HepG2 (cell line): ENCODE data around the gene MTA3. TPM values are rescaled to one million over a fixed set of nuclear protein-coding genes. Genes with fewer than 3 reads are reported as not detected.

Experiments used
- DMAP1 ChIP-seq: IDR thresholded peaks from 2 replicates; pipeline ENCODE4 v1.6.1; 2016
- EEA1 ChIP-seq: sonication (generic); formaldehyde crosslinking; IDR thresholded peaks from 2 replicates; pipeline ENCODE4 v1.5.1; 2020; ENCODE audit warnings: mild to moderate bottlenecking, missing genetic modification reagents, borderline replicate concordance
- ETV5 ChIP-seq: IDR thresholded peaks from 2 replicates; pipeline ENCODE4 v1.6.1; 2018; ENCODE audit warnings: missing biosample characterization, missing genetic modification reagents, inconsistent platforms, borderline replicate concordance
- FOXP1 ChIP-seq, 2 experiments: fragments of 450-650 bp in 1 of 2; IDR thresholded peaks; 2 replicates each; pipeline ENCODE4 v1.6.1; 2017 to 2018; ENCODE audit warnings: antibody characterized with exemption in 1 of 2
- GTF3A ChIP-seq: sonication (generic); formaldehyde crosslinking; conservative IDR thresholded peaks from 2 replicates; pipeline ENCODE4 v1.4.0; 2020; ENCODE audit warnings: mild to moderate bottlenecking, missing genetic modification reagents
- IRX3 ChIP-seq: sonication (generic); formaldehyde crosslinking; IDR thresholded peaks from 2 replicates; pipeline ENCODE4 v1.8.1; 2023; ENCODE audit warnings: mild to moderate bottlenecking, low read depth, missing genetic modification reagents, borderline replicate concordance
- MAFG ChIP-seq: sonication (generic); formaldehyde crosslinking; IDR thresholded peaks from 2 replicates; pipeline ENCODE4 v1.5.1; 2020; ENCODE audit warnings: mild to moderate bottlenecking, missing genetic modification reagents
- MED13 ChIP-seq: sonication (generic); formaldehyde crosslinking; IDR thresholded peaks from 2 replicates; pipeline ENCODE4 v1.5.0; 2020; ENCODE audit warnings: missing genetic modification reagents
- POLR2AphosphoS2 ChIP-seq: IDR thresholded peaks from 2 replicates; pipeline ENCODE4 v1.6.1; 2011; ENCODE audit warnings: low read depth, low read length, improper control_type of control experiment
- POLR2G ChIP-seq: fragments of 200-400 bp; formaldehyde crosslinking; IDR thresholded peaks from 2 replicates; pipeline ENCODE4 v1.6.1; 2018; ENCODE audit warnings: mild to moderate bottlenecking, low read depth, low read length, moderate library complexity
- ZFP90 ChIP-seq: sonication (generic); formaldehyde crosslinking; IDR thresholded peaks from 2 replicates; pipeline ENCODE4 v1.8.0; 2022; ENCODE audit warnings: missing genetic modification reagents, mild to moderate bottlenecking, inconsistent platforms, borderline replicate concordance
- ZFX ChIP-seq: sonication (generic); formaldehyde crosslinking; IDR thresholded peaks from 2 replicates; pipeline ENCODE4 v1.4.0; 2020; ENCODE audit warnings: mild to moderate bottlenecking, low read depth, missing genetic modification reagents, moderate library complexity
- ZKSCAN1 ChIP-seq: fragments of 150-350 bp; IDR thresholded peaks from 2 replicates; pipeline ENCODE4 v1.6.1; 2014; ENCODE audit warnings: low read length
- ZNF557 ChIP-seq: sonication (generic); formaldehyde crosslinking; IDR thresholded peaks from 2 replicates; pipeline ENCODE4 v1.4.0; 2020; ENCODE audit warnings: missing genetic modification reagents
- ZNF563 ChIP-seq: sonication (generic); formaldehyde crosslinking; IDR thresholded peaks from 2 replicates; pipeline ENCODE4 v1.8.0; 2022; ENCODE audit warnings: mild to moderate bottlenecking, moderate library complexity, missing genetic modification reagents
- ZNF652 ChIP-seq: IDR thresholded peaks from 2 replicates; pipeline ENCODE4 v1.6.1; 2016; ENCODE audit warnings: low read depth, borderline replicate concordance
- ZNF720 ChIP-seq: sonication (generic); formaldehyde crosslinking; IDR thresholded peaks from 2 replicates; pipeline ENCODE4 v1.4.0; 2020; ENCODE audit warnings: missing genetic modification reagents
- polyA plus RNA-seq, 8 experiments: library from polyadenylated mRNA; depleted of rRNA in 3 of 8; stranded (reverse) in 7 of 8; unstranded in 1 of 8; fragments of >200 nt; fragmentation: Illumina TruSeq in 4 of 8; extraction: Trizol in 4 of 8; gene quantifications; 2 replicates each; pipeline versions ENCODE4 v1.2.1 to v1.2.3, GENCODE V29; 2011 to 2016; ENCODE audit warnings: low read depth in 4 of 8, missing spikeins in 1 of 8, mixed read lengths in 1 of 8; ENCODE audit not compliant: insufficient read depth in 1 of 8
- total RNA-seq, 5 experiments: library from RNA; depleted of rRNA; stranded (reverse); fragments of >200 nt; fragmentation: Illumina TruSeq; extraction: Trizol; gene quantifications; 2 replicates each; pipeline ENCODE4 v1.2.3, GENCODE V29; 2016; ENCODE audit warnings: low read depth in 1 of 5
- TF ChIP-seq, protein P1 (sequence below): sonication (generic); formaldehyde crosslinking; IDR thresholded peaks from 2 replicates; pipeline ENCODE4 v1.8.1; 2022; ENCODE audit warnings: low read depth, mild to moderate bottlenecking, missing genetic modification reagents
- TF ChIP-seq, protein P2 (sequence below): sonication (generic); formaldehyde crosslinking; IDR thresholded peaks from 2 replicates; pipeline ENCODE4 v1.5.0; 2020; ENCODE audit warnings: missing genetic modification reagents
- TF ChIP-seq, protein P3 (sequence below): sonication (generic); formaldehyde crosslinking; IDR thresholded peaks from 2 replicates; pipeline ENCODE4 v1.4.0; 2020; ENCODE audit warnings: mild to moderate bottlenecking, missing genetic modification reagents
- TF ChIP-seq, protein P4 (sequence below): sonication (generic); formaldehyde crosslinking; conservative IDR thresholded peaks from 2 replicates; pipeline ENCODE4 v1.4.0; 2020; ENCODE audit warnings: missing genetic modification reagents
- TF ChIP-seq, protein P5 (sequence below): fragments of 450-650 bp; IDR thresholded peaks from 2 replicates; pipeline ENCODE4 v1.6.1; 2016

The MTA3 gene
- total and polyA plus RNA-seq, 2 of the 13 experiments (the other 11 are each of a cell fraction or from before 2014, with no cell fraction given) = 48.8 to 77.8 TPM

DNA sequence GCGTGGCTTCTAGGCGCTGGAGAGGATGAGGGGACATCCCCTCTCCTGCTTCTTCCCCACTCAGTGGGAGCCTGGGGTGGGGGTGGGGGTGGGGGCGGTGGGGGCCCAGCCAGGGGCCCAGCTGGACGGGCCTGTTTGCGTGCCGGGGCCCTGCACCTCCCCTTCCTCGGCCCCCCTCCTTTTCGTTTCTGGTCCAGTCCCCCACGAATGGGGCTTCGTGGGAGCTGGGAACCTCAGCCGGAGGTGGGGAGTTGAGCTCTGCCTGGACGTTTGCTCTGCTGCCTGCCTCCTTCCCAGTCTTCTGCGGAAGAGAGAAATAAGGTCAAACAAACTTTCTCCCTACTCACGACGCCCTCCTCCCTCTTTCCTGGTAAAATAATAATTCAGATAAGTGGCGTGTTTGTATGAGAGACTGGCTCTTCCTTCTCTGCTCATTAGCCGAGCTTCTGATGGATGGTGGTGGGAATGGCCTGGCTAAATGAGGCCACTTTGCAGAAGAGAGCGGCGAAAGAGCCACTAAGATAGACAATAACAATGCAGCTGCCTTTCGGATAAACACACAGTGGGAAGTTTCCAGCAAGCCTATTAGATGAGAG is 782 bp downstream of the MTA3 start (continued):
- TF ChIP-seq, protein P1, sequence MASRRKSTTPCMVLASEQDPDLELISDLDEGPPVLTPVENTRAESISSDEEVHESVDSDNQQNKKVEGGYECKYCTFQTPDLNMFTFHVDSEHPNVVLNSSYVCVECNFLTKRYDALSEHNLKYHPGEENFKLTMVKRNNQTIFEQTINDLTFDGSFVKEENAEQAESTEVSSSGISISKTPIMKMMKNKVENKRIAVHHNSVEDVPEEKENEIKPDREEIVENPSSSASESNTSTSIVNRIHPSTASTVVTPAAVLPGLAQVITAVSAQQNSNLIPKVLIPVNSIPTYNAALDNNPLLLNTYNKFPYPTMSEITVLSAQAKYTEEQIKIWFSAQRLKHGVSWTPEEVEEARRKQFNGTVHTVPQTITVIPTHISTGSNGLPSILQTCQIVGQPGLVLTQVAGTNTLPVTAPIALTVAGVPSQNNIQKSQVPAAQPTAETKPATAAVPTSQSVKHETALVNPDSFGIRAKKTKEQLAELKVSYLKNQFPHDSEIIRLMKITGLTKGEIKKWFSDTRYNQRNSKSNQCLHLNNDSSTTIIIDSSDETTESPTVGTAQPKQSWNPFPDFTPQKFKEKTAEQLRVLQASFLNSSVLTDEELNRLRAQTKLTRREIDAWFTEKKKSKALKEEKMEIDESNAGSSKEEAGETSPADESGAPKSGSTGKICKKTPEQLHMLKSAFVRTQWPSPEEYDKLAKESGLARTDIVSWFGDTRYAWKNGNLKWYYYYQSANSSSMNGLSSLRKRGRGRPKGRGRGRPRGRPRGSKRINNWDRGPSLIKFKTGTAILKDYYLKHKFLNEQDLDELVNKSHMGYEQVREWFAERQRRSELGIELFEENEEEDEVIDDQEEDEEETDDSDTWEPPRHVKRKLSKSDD (CRISPR knock-in tag) = no peak
- TF ChIP-seq ZNF720 (CRISPR knock-in tag) (no peak), MAFG (CRISPR knock-in tag) (no peak), ZNF652 (CRISPR knock-in tag) (no peak), ETV5 (CRISPR knock-in tag) (no peak), ZKSCAN1 (peak; percentile 42; the same call in 1 of the 2 replicates), EEA1 (no peak), ZNF557 (no peak), ZFX (0 out of 2 replicates have a peak, but pooled peaks have one; percentile 7), POLR2AphosphoS2 (no peak), GTF3A (CRISPR knock-in tag) (no peak), MED13 (no peak), ZFP90 (CRISPR knock-in tag) (no peak), ZNF563 (CRISPR knock-in tag) (no peak), FOXP1 (IDR thresholded peaks at IDR 0.05) (no peak), FOXP1 (CRISPR knock-in tag; IDR thresholded peaks at IDR 0.05) (no peak), IRX3 (CRISPR knock-in tag) (no peak), POLR2G (0 out of 2 replicates have a peak, but pooled peaks have one; percentile 42), DMAP1 (CRISPR knock-in tag) (no peak; the same call in 1 of the 2 replicates)
- TF ChIP-seq, protein P2, sequence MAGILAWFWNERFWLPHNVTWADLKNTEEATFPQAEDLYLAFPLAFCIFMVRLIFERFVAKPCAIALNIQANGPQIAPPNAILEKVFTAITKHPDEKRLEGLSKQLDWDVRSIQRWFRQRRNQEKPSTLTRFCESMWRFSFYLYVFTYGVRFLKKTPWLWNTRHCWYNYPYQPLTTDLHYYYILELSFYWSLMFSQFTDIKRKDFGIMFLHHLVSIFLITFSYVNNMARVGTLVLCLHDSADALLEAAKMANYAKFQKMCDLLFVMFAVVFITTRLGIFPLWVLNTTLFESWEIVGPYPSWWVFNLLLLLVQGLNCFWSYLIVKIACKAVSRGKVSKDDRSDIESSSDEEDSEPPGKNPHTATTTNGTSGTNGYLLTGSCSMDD (CRISPR knock-in tag) = no peak
- TF ChIP-seq, protein P3, sequence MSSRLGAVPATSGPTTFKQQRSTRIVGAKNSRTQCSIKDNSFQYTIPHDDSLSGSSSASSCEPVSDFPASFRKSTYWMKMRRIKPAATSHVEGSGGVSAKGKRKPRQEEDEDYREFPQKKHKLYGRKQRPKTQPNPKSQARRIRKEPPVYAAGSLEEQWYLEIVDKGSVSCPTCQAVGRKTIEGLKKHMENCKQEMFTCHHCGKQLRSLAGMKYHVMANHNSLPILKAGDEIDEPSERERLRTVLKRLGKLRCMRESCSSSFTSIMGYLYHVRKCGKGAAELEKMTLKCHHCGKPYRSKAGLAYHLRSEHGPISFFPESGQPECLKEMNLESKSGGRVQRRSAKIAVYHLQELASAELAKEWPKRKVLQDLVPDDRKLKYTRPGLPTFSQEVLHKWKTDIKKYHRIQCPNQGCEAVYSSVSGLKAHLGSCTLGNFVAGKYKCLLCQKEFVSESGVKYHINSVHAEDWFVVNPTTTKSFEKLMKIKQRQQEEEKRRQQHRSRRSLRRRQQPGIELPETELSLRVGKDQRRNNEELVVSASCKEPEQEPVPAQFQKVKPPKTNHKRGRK (CRISPR knock-in tag) = no peak
- TF ChIP-seq, protein P4, sequence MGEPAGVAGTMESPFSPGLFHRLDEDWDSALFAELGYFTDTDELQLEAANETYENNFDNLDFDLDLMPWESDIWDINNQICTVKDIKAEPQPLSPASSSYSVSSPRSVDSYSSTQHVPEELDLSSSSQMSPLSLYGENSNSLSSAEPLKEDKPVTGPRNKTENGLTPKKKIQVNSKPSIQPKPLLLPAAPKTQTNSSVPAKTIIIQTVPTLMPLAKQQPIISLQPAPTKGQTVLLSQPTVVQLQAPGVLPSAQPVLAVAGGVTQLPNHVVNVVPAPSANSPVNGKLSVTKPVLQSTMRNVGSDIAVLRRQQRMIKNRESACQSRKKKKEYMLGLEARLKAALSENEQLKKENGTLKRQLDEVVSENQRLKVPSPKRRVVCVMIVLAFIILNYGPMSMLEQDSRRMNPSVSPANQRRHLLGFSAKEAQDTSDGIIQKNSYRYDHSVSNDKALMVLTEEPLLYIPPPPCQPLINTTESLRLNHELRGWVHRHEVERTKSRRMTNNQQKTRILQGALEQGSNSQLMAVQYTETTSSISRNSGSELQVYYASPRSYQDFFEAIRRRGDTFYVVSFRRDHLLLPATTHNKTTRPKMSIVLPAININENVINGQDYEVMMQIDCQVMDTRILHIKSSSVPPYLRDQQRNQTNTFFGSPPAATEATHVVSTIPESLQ (CRISPR knock-in tag) = no peak
- TF ChIP-seq, protein P5, sequence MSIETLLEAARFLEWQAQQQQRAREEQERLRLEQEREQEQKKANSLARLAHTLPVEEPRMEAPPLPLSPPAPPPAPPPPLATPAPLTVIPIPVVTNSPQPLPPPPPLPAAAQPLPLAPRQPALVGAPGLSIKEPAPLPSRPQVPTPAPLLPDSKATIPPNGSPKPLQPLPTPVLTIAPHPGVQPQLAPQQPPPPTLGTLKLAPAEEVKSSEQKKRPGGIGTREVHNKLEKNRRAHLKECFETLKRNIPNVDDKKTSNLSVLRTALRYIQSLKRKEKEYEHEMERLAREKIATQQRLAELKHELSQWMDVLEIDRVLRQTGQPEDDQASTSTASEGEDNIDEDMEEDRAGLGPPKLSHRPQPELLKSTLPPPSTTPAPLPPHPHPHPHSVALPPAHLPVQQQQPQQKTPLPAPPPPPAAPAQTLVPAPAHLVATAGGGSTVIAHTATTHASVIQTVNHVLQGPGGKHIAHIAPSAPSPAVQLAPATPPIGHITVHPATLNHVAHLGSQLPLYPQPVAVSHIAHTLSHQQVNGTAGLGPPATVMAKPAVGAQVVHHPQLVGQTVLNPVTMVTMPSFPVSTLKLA = no peak
